HG02973 (cell line): ENCODE data around the gene WDR27.
"Not testable (repeated sequence)": the region's sequence is repeated elsewhere in the genome, so short reads cannot be mapped to it uniquely, and the experiment has no call there.

Experiments
- ATAC-seq: cut with Tn5 transposase; IDR thresholded peaks from one replicate; pipeline ENCODE4 v1.9.1; 2021; ENCODE audit warnings: moderate library complexity; ENCODE audit not compliant: unreplicated experiment

WDR27 gene

GRCh38 chr6:169533301-169534038 is 168.4 kb downstream of the WDR27 start:
- ATAC-seq: no peak

DNA sequence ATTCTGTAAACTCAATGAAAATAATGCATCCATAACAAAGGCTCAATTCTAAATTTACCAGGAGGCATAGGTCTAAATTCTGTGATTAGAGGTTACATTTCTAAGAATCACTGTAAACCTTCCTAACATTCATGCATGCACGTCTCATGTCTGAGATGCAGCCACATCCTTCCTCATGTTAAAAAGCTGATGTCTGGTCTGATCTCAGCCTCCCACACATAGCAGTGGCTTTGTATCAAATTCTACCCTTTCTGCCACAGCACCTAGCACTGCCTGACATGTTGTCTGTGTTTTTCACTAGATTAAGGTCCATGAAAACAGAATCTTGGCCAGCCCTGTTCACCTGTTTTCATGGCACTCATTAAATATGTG is 171.1 kb downstream of the WDR27 start:
- no peak for ATAC-seq

GRCh38 chr6:169529931-169530751 is 171.7 kb downstream of the WDR27 start:
- ATAC-seq: no peak

- no peak for ATAC-seq
These were observed 173.1 kb downstream of the WDR27 start for GRCh38 chr6:169528755-169529154.

DNA sequence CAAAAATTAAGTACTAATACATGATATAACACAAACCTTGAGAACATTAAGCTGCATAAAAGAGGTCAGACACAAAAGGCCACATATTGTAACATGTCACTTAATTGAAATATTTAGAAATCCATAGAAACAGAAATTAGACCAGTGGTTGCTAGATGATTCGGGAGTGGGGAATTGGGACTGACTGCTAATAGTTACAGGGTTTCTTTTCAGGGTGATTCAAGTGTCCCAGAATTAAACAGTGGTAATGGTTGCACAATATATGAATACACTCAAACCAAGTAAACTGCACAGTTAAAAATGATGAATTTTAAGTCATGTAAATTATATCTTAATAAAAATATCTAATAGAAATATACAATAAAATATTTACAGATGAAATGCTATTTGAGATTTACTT is 174.5 kb downstream of the WDR27 start:
- no peak for ATAC-seq

GRCh38 chr6:169521825-169522224 is 180.0 kb downstream of the WDR27 start:
- no peak for ATAC-seq

- no peak for ATAC-seq
These were observed 181.7 kb downstream of the WDR27 start for GRCh38 chr6:169520104-169520503.

DNA sequence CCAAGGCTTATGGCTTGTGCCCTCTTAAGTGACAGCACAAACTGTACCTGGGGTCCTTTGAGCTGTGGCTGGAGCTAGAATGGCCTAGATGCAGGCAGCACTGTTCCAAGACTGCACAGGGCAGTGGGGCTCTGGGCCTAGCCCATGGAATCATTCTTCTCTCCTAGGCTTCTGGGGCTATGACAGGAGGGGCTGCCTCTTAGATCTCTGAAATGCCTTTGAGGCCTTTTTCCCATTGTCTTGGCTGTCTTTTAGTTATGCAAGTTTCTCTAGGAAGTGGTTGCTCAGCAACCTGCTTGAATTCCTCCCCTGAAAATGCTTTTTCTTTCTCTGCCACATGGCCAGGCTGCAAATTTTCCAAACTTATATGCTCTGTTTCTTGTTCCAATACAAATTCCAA is 183.4 kb downstream of the WDR27 start:
- ATAC-seq: no peak

DNA sequence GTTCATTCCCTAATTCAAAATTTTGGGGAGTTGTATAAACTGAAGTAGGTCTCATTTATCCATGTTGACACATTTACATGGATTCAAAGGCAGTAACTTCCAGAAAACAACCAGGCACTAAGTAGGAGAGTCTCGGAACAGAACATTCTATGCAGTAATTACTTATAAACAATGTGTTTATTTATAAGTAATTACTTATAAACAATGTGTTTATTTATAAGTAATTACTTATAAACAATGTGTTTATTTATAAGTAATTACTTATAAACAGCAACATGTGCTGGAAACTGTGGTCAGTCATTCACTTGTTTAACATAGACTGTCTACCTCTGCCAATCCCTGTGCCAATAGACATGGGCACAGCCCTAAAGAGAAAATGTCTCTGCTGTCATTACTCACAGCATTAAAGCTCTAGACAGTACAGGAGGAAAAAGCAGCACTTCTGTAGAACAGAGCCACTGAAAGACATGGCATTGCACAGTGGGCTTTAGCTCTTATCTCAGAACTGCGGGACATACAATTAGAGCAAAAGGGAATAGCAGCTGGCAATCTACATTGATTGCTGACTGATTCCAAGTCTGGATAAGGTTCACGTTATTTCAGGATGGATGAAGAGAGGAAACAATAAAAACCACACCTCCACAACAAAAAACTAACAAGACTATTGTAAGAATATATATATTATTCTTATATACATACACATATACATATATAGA is 188.2 kb downstream of the WDR27 start:
- no peak for ATAC-seq

DNA sequence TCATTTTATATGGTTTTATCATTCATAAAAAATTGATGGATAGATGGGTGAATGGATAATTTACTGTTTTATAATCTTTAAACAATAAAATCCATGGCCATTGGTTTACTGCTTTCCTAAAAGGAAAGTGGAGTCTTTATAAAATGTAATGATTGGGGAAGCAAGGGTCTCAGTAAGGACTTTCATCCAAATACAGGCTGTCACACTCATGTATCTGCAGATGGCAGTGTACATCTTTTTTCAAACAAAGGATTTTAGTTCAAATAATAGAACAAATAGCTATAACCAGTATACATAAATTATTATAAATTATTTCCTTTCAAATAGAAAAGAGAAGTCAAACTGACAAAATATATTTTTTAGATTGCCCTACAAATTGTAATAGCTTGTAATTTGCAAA is 190.0 kb downstream of the WDR27 start:
- not testable (repeated sequence) for ATAC-seq

DNA sequence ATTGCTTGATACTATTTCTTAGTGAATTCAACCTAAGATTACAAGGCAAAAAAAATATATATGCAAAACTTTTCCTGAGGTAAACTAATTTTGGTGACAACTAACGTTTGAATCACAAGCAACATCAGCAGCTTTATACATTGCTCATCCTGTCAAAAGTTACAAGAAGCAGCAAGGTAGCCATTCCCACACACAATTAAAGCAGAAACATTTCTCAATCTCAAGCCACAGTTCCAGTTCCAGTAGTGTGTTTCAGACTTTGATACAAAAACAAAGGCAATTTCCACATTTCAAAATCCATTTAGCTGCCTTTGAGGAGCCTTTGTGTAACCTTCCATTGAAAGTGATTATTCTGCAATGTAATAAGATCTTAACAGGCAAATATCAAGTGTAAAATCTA is 191.0 kb downstream of the WDR27 start:
- ATAC-seq: no peak

DNA sequence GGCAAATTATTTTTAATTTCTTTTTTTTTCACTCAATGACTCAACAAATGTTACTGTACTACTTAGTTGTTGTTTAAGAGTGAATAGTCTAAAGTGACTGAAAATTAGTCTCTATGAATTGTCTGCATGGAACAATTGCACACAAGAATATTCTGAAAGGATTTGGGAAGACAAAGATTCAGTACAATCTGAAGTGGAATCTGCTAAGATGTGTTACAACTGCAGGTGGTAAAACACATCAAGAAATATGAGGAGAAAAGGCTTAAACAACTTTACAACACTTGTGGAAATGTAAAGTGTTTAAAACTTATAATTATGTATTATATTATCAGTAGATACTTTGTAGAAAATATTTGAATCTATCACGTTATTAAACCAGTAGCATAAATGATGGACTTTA is 193.4 kb downstream of the WDR27 start:
- no peak for ATAC-seq

DNA sequence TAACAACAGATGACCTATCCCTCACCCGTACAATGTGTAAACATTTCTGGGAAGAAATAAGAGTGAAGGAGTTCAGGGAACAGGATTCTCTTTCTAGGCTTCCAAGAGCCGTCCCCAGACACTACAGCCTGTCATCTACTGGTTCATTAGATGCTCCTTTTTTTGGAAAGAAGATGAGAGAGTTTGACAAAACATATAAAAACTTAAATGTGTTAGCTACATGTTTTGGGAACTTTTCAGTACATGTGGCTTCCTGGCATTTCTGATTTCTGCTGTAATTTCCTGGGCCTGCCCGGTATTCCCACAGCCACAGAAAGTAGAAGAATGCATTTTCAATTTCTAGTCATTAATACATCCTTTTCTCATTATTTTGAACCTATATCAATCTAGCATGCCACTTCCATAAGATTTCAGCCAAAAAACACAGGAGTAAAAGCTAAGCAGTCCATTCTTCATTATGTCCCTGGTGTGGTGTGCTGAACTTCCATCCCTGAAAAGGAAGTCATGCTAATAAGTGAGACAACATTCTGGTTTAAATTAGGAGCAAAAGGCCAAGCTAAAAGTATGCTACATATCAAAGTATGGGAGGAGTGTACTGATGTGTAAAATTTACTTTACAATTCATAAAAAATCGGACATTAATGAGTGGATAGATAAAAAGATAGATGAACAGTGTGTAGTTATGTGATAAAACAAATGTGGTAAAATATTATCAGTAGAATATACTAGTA is 198.2 kb downstream of the WDR27 start:
- no peak for ATAC-seq

GRCh38 chr6:169502445-169502844 is 199.4 kb downstream of the WDR27 start:
- ATAC-seq: no peak

DNA sequence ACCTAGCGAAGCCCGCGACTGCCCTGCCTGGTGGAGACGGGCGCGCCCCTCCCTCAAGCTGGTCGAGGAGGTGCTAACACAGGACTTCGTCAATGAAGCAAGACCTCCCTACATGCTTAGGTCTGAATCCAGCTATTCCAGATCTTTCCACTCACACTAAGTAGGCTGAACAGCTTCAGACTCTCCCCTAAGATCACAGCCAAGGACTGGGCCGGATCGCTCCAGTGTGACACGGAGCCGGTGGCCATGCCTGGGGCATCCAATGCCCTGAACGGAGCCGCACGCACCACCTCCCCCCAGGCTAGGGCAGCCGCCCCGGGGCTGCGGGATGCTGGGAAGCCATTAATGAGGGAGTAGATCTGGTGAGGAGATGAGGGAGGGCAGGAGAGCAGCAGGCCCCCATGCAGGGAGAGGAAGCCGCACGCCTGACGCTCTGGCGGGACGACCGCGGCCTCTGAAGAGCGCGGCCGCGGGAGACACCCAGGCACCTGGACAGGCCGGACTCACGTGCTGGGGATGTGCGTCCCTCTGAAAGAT is 200.0 kb downstream of the WDR27 start:
- no peak for ATAC-seq

DNA sequence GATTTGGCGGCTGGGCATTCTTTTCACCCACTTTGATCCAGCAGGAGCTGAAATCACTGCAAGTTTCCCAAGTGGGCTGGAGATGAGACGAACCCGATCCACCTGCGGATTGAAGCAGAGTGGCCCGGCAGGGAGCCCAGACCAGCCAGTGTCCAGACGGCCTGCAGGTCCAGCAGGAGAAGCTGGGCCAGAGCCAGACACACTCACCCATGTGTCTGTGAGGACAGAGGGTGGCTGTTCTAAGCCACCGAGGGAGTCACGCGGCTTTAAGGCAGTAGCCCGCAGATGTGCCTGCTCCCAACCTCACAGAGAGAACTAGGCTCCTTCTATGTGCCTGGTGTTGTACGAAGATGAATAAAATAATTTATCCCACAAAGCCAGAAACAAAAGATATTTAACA is 200.7 kb downstream of the WDR27 start:
- ATAC-seq: no peak

DNA sequence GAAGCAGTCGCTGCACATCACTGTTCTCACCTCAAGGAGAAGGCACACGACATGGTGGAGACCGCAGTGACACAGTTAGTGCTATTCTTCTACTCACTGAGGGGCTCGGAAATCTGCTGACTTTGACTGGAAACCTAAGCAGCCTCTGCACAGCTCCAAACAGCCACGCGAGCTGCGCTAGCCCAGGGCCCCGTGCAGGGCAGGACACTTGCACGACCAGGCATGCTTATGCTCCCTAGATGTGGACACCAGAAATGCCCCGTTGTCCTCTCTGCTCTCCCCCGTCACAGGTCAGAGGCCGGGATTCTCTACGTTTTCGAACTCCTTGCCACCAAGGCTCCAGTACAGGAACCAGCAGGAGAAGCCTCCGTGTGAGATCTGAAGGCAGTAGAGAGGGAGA is 201.1 kb downstream of the WDR27 start:
- ATAC-seq: no peak

- no peak for ATAC-seq
These were observed 202.0 kb downstream of the WDR27 start for GRCh38 chr6:169499848-169500247.

- no peak for ATAC-seq
These were observed 202.8 kb downstream of the WDR27 start for GRCh38 chr6:169498916-169499513.

GRCh38 chr6:169495601-169496000 is 206.2 kb downstream of the WDR27 start:
- no peak for ATAC-seq
